HepG2 (cell line): ENCODE data around the gene PDPK1. TPM values are rescaled to one million over a fixed set of nuclear protein-coding genes. Genes with fewer than 3 reads are reported as not detected.
A peak's percentile ranks its signal among the peaks of the same experiment; 100 is the strongest.

ENCODE experiments used
- CHD2 ChIP-seq: IDR thresholded peaks from 2 replicates; pipeline ENCODE4 v1.6.1; 2011; ENCODE audit warnings: low read depth, low read length, improper control_type of control experiment
- FOXM1 ChIP-seq: sonication (generic); formaldehyde crosslinking; IDR thresholded peaks from 2 replicates; pipeline ENCODE4 v1.5.0; 2020; ENCODE audit warnings: missing genetic modification reagents
- GATA4 ChIP-seq: sonication (generic); IDR thresholded peaks from 2 replicates; pipeline ENCODE4 v1.6.1; 2016; ENCODE audit warnings: antibody characterized with exemption, low read depth, borderline replicate concordance
- IKZF4 ChIP-seq: sonication (generic); formaldehyde crosslinking; IDR thresholded peaks from 2 replicates; pipeline ENCODE4 v1.5.1; 2020; ENCODE audit warnings: borderline replicate concordance, mild to moderate bottlenecking, low read depth, missing genetic modification reagents; ENCODE audit errors: not compliant biosample characterization
- KIAA2018 ChIP-seq: sonication (generic); formaldehyde crosslinking; IDR thresholded peaks from 2 replicates; pipeline ENCODE4 v1.5.0; 2020; ENCODE audit warnings: mild to moderate bottlenecking, missing genetic modification reagents, borderline replicate concordance
- MAFF ChIP-seq: IDR thresholded peaks from 2 replicates; pipeline ENCODE4 v1.6.1; 2011; ENCODE audit warnings: low read depth, low read length, improper control_type of control experiment
- RBAK ChIP-seq: sonication (generic); formaldehyde crosslinking; IDR thresholded peaks from 2 replicates; pipeline ENCODE4 v1.5.1; 2020; ENCODE audit warnings: mild to moderate bottlenecking, missing genetic modification reagents
- RBM22 ChIP-seq: fragments of 200-400 bp; formaldehyde crosslinking; optimal IDR thresholded peaks from 2 replicates; pipeline ENCODE3; 2017; ENCODE audit warnings: mild to moderate bottlenecking, low read length, moderate library complexity
- RELA ChIP-seq: sonication (generic); formaldehyde crosslinking; IDR thresholded peaks from 2 replicates; pipeline ENCODE4 v1.4.0; 2020; ENCODE audit warnings: missing genetic modification reagents
- THAP9 ChIP-seq: sonication (generic); formaldehyde crosslinking; IDR thresholded peaks from 2 replicates; pipeline ENCODE4; 2020; ENCODE audit warnings: missing genetic modification reagents, mild to moderate bottlenecking, borderline replicate concordance
- ZBTB8A ChIP-seq: sonication (generic); formaldehyde crosslinking; IDR thresholded peaks from 2 replicates; pipeline ENCODE4 v1.4.0; 2020; ENCODE audit warnings: mild to moderate bottlenecking, low read depth, missing genetic modification reagents, borderline replicate concordance
- ZNF230 ChIP-seq: sonication (generic); formaldehyde crosslinking; IDR thresholded peaks from 2 replicates; pipeline ENCODE4 v1.4.0; 2020; ENCODE audit warnings: mild to moderate bottlenecking, missing genetic modification reagents
- ZNF333 ChIP-seq: sonication (generic); formaldehyde crosslinking; IDR thresholded peaks from 2 replicates; pipeline ENCODE4 v1.4.0; 2020; ENCODE audit warnings: mild to moderate bottlenecking, missing genetic modification reagents, borderline replicate concordance
- ZNF501 ChIP-seq: sonication (generic); formaldehyde crosslinking; IDR thresholded peaks from 2 replicates; pipeline ENCODE4 v1.5.1; 2020; ENCODE audit warnings: mild to moderate bottlenecking, moderate library complexity, missing genetic modification reagents
- ZNF570 ChIP-seq: sonication (generic); formaldehyde crosslinking; IDR thresholded peaks from 2 replicates; pipeline ENCODE4 v1.4.0; 2020; ENCODE audit warnings: mild to moderate bottlenecking, missing genetic modification reagents, borderline replicate concordance
- ZNF660 ChIP-seq: sonication (generic); formaldehyde crosslinking; IDR thresholded peaks from 2 replicates; pipeline ENCODE4 v1.5.1; 2020; ENCODE audit warnings: mild to moderate bottlenecking, low read depth, missing genetic modification reagents, borderline replicate concordance
- ZNF841 ChIP-seq: sonication (generic); formaldehyde crosslinking; IDR thresholded peaks from 2 replicates; pipeline ENCODE4 v1.8.1; 2023; ENCODE audit warnings: missing genetic modification reagents, borderline replicate concordance
- ZNF850 ChIP-seq: sonication (generic); formaldehyde crosslinking; conservative IDR thresholded peaks from 2 replicates; pipeline ENCODE4 v1.9.0; 2021; ENCODE audit warnings: mild to moderate bottlenecking, missing genetic modification reagents
- polyA plus RNA-seq, 8 experiments: library from polyadenylated mRNA; depleted of rRNA in 3 of 8; stranded (reverse) in 7 of 8; unstranded in 1 of 8; fragments of >200 nt; fragmentation: Illumina TruSeq in 4 of 8; extraction: Trizol in 4 of 8; gene quantifications; 2 replicates each; pipeline versions ENCODE4 v1.2.1 to v1.2.3, GENCODE V29; 2011 to 2016; ENCODE audit warnings: low read depth in 4 of 8, missing spikeins in 1 of 8, mixed read lengths in 1 of 8; ENCODE audit not compliant: insufficient read depth in 1 of 8
- total RNA-seq, 5 experiments: library from RNA; depleted of rRNA; stranded (reverse); fragments of >200 nt; fragmentation: Illumina TruSeq; extraction: Trizol; gene quantifications; 2 replicates each; pipeline ENCODE4 v1.2.3, GENCODE V29; 2016; ENCODE audit warnings: low read depth in 1 of 5

Gene PDPK1
- total and polyA plus RNA-seq, 2 of the 13 experiments (the other 11 are each of a cell fraction or from before 2014, with no cell fraction given), result 59.6 to 129 TPM

- TF ChIP-seq ZNF660 (CRISPR knock-in tag), result no peak
- TF ChIP-seq ZNF841 (CRISPR knock-in tag), result no peak
- TF ChIP-seq ZBTB8A (CRISPR knock-in tag), result no peak; the same call in 1 of the 2 replicates
- TF ChIP-seq THAP9 (CRISPR knock-in tag), result peak; percentile 87; the same call in 1 of the 2 replicates
- peak; percentile 91 for TF ChIP-seq GATA4
- TF ChIP-seq ZNF230 (CRISPR knock-in tag), result peak; percentile 94
- no peak for TF ChIP-seq CHD2
- TF ChIP-seq KIAA2018, result no peak
- no peak for TF ChIP-seq MAFF
- 0 out of 2 replicates have a peak, but pooled peaks have one; percentile 23 for TF ChIP-seq ZNF333
- no peak; the same call in 1 of the 2 replicates for TF ChIP-seq RELA (CRISPR knock-in tag)
- TF ChIP-seq ZNF570 (CRISPR knock-in tag), result no peak
- TF ChIP-seq RBM22, result peak; percentile 100
- peak; percentile 89 for TF ChIP-seq ZNF501 (CRISPR knock-in tag)
- no peak for TF ChIP-seq RBAK (CRISPR knock-in tag)
- TF ChIP-seq ZNF850 (CRISPR knock-in tag), result no peak
- TF ChIP-seq FOXM1, result no peak; the same call in 1 of the 2 replicates
- peak; percentile 45 for TF ChIP-seq IKZF4 (CRISPR knock-in tag)
Observed at GRCh38 chr16:2603165-2604015, 65.6 kb downstream of the PDPK1 start (continued).
